HepG2 (cell line): ENCODE data around the gene UGT1A3. TPM values are rescaled to one million over a fixed set of nuclear protein-coding genes. Genes with fewer than 3 reads are reported as not detected.

Experiments
- CREM ChIP-seq, 2 experiments: sonication (generic) in 1 of 2; formaldehyde crosslinking in 1 of 2; IDR thresholded peaks; 2 replicates each; pipeline versions ENCODE4 v1.4.0 to v1.6.1; 2016 to 2020; ENCODE audit warnings: antibody characterized with exemption in 1 of 2, mild to moderate bottlenecking in 1 of 2, missing genetic modification reagents in 1 of 2
- GATAD1 ChIP-seq: IDR thresholded peaks from 2 replicates; pipeline ENCODE4 v1.6.1; 2016; ENCODE audit warnings: missing genetic modification reagents, missing compliant biosample characterization
- IRX3 ChIP-seq: sonication (generic); formaldehyde crosslinking; IDR thresholded peaks from 2 replicates; pipeline ENCODE4 v1.8.1; 2023; ENCODE audit warnings: mild to moderate bottlenecking, low read depth, missing genetic modification reagents, borderline replicate concordance
- NFE2L2 ChIP-seq: fragments of 150-350 bp; IDR thresholded peaks from 2 replicates; pipeline ENCODE4 v1.6.1; 2014; ENCODE audit warnings: low read length
- NFIC ChIP-seq: IDR thresholded peaks from 2 replicates; pipeline ENCODE4 v1.6.1; 2012; ENCODE audit warnings: mild to moderate bottlenecking, low read length, inconsistent platforms
- NONO ChIP-seq, 2 experiments: fragments of 450-650 bp in 1 of 2; sonication (generic) in 1 of 2; formaldehyde crosslinking in 1 of 2; IDR thresholded peaks in 1 of 2; conservative IDR thresholded peaks in 1 of 2; 2 replicates each; pipeline versions ENCODE4 v1.6.1 to v1.8.0; 2017 to 2022; ENCODE audit warnings: mild to moderate bottlenecking in 1 of 2, missing genetic modification reagents in 1 of 2, moderate library complexity in 1 of 2
- NR2F1 ChIP-seq, 2 experiments: fragments of 450-650 bp in 1 of 2; formaldehyde crosslinking in 1 of 2; IDR thresholded peaks; 2 replicates each; pipeline versions ENCODE4 v1.5.0 to v1.6.1; 2016 to 2020; ENCODE audit warnings: mild to moderate bottlenecking in 1 of 2, missing compliant biosample characterization in 1 of 2, missing genetic modification reagents in 1 of 2, moderate library complexity in 1 of 2
- REXO4 ChIP-seq: sonication (generic); formaldehyde crosslinking; IDR thresholded peaks from 2 replicates; pipeline ENCODE4 v1.8.0; 2022; ENCODE audit warnings: missing genetic modification reagents, mild to moderate bottlenecking, borderline replicate concordance
- THAP11 ChIP-seq: IDR thresholded peaks from 2 replicates; pipeline ENCODE4 v1.6.1; 2016; ENCODE audit warnings: missing biosample characterization, missing genetic modification reagents
- ZNF143 ChIP-seq: sonication (generic); formaldehyde crosslinking; IDR thresholded peaks from 2 replicates; pipeline ENCODE4 v1.4.0; 2020; ENCODE audit warnings: missing genetic modification reagents
- ZNF33A ChIP-seq: sonication (generic); formaldehyde crosslinking; IDR thresholded peaks from 2 replicates; pipeline ENCODE4 v1.5.1; 2020; ENCODE audit warnings: missing genetic modification reagents, mild to moderate bottlenecking, moderate library complexity, borderline replicate concordance
- ZNF781 ChIP-seq: sonication (generic); formaldehyde crosslinking; IDR thresholded peaks from 2 replicates; pipeline ENCODE4 v1.5.1; 2020; ENCODE audit warnings: borderline replicate concordance, mild to moderate bottlenecking, missing genetic modification reagents; ENCODE audit errors: not compliant biosample characterization
- polyA plus RNA-seq, 8 experiments: library from polyadenylated mRNA; depleted of rRNA in 3 of 8; stranded (reverse) in 7 of 8; unstranded in 1 of 8; fragments of >200 nt; fragmentation: Illumina TruSeq in 4 of 8; extraction: Trizol in 4 of 8; gene quantifications; 2 replicates each; pipeline versions ENCODE4 v1.2.1 to v1.2.3, GENCODE V29; 2011 to 2016; ENCODE audit warnings: low read depth in 4 of 8, missing spikeins in 1 of 8, mixed read lengths in 1 of 8; ENCODE audit not compliant: insufficient read depth in 1 of 8
- total RNA-seq, 5 experiments: library from RNA; depleted of rRNA; stranded (reverse); fragments of >200 nt; fragmentation: Illumina TruSeq; extraction: Trizol; gene quantifications; 2 replicates each; pipeline ENCODE4 v1.2.3, GENCODE V29; 2016; ENCODE audit warnings: low read depth in 1 of 5
- TF ChIP-seq, protein P1 (sequence below): sonication (generic); formaldehyde crosslinking; IDR thresholded peaks from 2 replicates; pipeline ENCODE4 v1.4.0; 2020; ENCODE audit warnings: mild to moderate bottlenecking, missing genetic modification reagents
- TF ChIP-seq, protein P2 (sequence below): sonication (generic); formaldehyde crosslinking; IDR thresholded peaks from 2 replicates; pipeline ENCODE4 v1.8.1; 2023; ENCODE audit warnings: mild to moderate bottlenecking, inconsistent platforms, moderate library complexity, missing genetic modification reagents, borderline replicate concordance
- TF ChIP-seq, protein P3 (sequence below): sonication (generic); formaldehyde crosslinking; IDR thresholded peaks from 2 replicates; pipeline ENCODE4 v1.5.0; 2020; ENCODE audit warnings: mild to moderate bottlenecking, missing genetic modification reagents

Gene UGT1A3
- total and polyA plus RNA-seq, 2 of the 13 experiments (the other 11 are each of a cell fraction or from before 2014, with no cell fraction given) = not detected

DNA sequence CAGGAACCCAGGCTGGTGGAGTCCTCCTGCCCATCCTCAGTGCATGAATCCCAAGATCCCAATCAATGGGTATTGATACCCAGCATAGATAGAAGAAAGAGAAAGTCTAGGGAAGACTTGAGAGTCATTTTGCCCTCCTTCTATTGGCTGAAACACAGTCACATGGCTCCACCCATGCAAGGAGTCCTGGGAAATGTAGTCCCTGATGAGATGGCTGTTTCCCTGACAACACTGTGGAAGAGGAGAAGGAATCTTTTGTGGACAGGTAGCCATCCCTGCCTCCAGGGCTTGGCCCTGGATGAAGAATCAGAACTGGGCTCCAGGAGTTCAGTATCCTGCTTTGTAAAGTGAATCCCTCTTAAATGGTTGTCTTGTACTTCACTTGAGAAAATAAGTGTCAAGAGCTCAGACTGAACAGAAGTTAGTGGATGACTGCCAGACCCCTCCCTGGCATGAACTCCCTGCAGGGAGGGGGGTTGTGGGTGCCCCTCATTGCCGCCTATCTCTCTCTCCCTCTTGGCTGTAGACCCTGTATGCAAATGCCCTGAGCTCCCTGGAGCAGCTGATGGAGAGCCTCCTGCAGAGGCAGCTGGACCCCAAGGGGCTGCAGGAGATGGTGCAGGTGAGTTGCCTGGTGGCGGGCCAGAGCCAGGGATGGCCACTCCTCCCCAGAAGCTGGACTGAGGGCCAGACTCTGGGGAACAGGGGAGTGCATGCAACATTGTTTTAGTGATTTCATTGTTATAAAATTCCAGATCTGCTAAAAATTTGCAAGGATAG lies 85.4 kb downstream of the UGT1A3 start (continued):
- TF ChIP-seq, protein P1, sequence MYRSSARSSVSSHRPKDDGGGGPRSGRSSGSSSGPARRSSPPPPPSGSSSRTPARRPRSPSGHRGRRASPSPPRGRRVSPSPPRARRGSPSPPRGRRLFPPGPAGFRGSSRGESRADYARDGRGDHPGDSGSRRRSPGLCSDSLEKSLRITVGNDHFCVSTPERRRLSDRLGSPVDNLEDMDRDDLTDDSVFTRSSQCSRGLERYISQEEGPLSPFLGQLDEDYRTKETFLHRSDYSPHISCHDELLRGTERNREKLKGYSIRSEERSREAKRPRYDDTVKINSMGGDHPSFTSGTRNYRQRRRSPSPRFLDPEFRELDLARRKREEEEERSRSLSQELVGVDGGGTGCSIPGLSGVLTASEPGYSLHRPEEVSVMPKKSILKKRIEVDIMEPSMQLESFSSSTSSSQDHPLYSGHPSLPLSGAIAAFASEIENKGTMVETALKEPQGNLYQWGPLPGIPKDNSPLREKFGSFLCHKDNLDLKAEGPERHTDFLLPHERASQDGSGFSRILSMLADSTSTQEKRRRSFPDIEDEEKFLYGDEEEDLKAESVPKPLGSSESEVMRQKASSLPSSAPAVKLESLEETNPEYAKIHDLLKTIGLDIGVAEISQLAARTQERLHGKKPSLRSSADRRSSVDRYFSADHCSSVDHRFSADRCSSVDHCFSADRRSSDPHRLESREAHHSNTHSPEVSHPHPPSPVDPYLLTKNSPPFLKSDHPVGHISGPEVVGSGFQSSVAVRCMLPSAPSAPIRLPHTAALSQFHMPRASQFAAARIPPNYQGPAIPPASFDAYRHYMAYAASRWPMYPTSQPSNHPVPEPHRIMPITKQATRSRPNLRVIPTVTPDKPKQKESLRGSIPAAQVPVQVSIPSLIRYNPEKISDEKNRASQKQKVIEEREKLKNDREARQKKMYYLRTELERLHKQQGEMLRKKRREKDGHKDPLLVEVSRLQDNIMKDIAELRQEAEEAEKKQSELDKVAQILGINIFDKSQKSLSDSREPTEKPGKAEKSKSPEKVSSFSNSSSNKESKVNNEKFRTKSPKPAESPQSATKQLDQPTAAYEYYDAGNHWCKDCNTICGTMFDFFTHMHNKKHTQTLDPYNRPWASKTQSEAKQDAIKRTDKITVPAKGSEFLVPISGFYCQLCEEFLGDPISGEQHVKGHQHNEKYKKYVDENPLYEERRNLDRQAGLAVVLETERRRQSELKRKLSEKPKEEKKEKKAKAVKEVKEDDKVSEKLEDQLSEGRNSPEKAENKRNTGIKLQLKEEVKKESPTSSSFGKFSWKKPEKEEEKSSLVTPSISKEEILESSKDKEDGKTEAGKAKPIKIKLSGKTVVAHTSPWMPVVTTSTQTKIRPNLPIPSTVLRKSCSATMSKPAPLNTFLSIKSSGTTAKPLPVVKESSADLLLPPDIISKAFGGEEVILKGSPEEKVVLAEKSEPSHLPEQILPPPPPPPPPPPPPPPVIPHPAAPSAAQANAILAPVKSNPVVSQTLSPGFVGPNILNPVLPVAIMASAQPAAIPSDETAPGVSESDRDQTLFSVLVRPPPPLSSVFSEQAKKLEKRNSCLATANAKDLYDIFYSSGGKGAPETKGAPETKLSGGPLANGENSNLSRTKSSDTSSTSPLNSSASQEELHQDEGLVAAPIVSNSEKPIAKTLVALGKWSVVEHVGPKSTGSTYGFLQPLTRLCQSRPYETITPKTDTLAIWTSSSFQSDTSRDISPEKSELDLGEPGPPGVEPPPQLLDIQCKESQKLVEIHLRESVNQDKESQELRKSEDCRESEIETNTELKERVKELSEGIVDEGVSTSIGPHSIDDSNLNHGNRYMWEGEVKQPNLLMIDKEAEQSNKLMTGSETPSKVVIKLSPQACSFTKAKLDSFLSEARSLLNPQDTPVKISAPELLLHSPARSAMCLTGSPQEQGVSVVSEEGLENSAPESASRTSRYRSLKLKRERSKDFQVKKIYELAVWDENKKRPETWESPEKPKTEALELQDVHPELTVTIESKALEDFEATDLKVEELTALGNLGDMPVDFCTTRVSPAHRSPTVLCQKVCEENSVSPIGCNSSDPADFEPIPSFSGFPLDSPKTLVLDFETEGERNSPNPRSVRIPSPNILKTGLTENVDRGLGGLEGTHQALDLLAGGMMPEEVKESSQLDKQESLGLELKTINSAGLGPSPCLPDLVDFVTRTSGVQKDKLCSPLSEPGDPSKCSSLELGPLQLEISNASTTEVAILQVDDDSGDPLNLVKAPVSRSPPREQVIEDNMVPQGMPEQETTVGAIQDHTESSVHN = no peak
- TF ChIP-seq THAP11 (CRISPR knock-in tag) = peak; percentile 95
- TF ChIP-seq NR2F1 (CRISPR knock-in tag; IDR thresholded peaks at IDR 0.05) = no peak
- TF ChIP-seq ZNF33A (CRISPR knock-in tag) = no peak
- TF ChIP-seq NFE2L2 = no peak
- TF ChIP-seq, protein P2, sequence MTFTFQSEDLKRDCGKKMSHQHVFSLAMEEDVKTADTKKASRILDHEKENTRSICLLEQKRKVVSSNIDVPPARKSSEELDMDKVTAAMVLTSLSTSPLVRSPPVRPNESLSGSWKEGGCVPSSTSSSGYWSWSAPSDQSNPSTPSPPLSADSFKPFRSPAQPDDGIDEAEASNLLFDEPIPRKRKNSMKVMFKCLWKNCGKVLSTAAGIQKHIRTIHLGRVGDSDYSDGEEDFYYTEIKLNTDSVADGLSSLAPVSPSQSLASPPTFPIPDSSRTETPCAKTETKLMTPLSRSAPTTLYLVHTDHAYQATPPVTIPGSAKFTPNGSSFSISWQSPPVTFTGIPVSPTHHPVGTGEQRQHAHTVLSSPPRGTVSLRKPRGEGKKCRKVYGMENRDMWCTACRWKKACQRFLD (CRISPR knock-in tag) = no peak
- TF ChIP-seq REXO4 (CRISPR knock-in tag) = no peak
- TF ChIP-seq NONO (IDR thresholded peaks at IDR 0.05) = no peak
- no peak for TF ChIP-seq NONO (CRISPR knock-in tag; conservative IDR thresholded peaks at IDR 0.05)
- no peak for TF ChIP-seq CREM (IDR thresholded peaks at IDR 0.05)
- no peak for TF ChIP-seq CREM (CRISPR knock-in tag; IDR thresholded peaks at IDR 0.05)
- peak; percentile 85 for TF ChIP-seq ZNF143 (CRISPR knock-in tag)
- TF ChIP-seq, protein P3, sequence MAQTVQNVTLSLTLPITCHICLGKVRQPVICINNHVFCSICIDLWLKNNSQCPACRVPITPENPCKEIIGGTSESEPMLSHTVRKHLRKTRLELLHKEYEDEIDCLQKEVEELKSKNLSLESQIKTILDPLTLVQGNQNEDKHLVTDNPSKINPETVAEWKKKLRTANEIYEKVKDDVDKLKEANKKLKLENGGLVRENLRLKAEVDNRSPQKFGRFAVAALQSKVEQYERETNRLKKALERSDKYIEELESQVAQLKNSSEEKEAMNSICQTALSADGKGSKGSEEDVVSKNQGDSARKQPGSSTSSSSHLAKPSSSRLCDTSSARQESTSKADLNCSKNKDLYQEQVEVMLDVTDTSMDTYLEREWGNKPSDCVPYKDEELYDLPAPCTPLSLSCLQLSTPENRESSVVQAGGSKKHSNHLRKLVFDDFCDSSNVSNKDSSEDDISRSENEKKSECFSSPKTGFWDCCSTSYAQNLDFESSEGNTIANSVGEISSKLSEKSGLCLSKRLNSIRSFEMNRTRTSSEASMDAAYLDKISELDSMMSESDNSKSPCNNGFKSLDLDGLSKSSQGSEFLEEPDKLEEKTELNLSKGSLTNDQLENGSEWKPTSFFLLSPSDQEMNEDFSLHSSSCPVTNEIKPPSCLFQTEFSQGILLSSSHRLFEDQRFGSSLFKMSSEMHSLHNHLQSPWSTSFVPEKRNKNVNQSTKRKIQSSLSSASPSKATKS (CRISPR knock-in tag) = no peak
- TF ChIP-seq IRX3 = no peak
- no peak for TF ChIP-seq NFIC
- TF ChIP-seq GATAD1 (CRISPR knock-in tag) = no peak
- no peak for TF ChIP-seq ZNF781 (CRISPR knock-in tag)
